H7 (cell line): ENCODE measurements around the gene RSPH9. TPM values are rescaled to one million over a fixed set of nuclear protein-coding genes. Genes with fewer than 3 reads are reported as not detected.
A peak's percentile ranks its signal among the peaks of the same experiment; 100 is the strongest.
"Not testable (repeated sequence)": the region's sequence is repeated elsewhere in the genome, so short reads cannot be mapped to it uniquely, and the experiment has no call there.

Experiments
- DNase-seq: peaks from one replicate; pipeline ENCODE4 v3.0.0; 2012
- H3K27me3 ChIP-seq: 2 replicates; pipeline ENCODE4 v1.6.0; 2011; ENCODE audit warnings: mild to moderate bottlenecking, low read length; ENCODE audit not compliant: control insufficient read depth, insufficient read depth
- H3K36me3 ChIP-seq: replicated peaks from 2 replicates; pipeline ENCODE4 v1.5.1; 2011; ENCODE audit warnings: low read length; ENCODE audit not compliant: control insufficient read depth, insufficient read depth
- H3K4me3 ChIP-seq: 2 replicates; pipeline ENCODE4 v1.5.1; 2011; ENCODE audit warnings: low read depth, mild to moderate bottlenecking, control low read depth, low read length, moderate library complexity; ENCODE audit not compliant: insufficient read depth
- total RNA-seq: library from RNA; depleted of rRNA; stranded (reverse); fragments of >200 nt; shearing (Covaris generic); gene quantifications from 2 replicates; pipeline ENCODE4 v1.2.3, GENCODE V29; 2014

The RSPH9 gene
- total RNA-seq, 1 experiment from 2014 or later = 0.07 TPM

DNA sequence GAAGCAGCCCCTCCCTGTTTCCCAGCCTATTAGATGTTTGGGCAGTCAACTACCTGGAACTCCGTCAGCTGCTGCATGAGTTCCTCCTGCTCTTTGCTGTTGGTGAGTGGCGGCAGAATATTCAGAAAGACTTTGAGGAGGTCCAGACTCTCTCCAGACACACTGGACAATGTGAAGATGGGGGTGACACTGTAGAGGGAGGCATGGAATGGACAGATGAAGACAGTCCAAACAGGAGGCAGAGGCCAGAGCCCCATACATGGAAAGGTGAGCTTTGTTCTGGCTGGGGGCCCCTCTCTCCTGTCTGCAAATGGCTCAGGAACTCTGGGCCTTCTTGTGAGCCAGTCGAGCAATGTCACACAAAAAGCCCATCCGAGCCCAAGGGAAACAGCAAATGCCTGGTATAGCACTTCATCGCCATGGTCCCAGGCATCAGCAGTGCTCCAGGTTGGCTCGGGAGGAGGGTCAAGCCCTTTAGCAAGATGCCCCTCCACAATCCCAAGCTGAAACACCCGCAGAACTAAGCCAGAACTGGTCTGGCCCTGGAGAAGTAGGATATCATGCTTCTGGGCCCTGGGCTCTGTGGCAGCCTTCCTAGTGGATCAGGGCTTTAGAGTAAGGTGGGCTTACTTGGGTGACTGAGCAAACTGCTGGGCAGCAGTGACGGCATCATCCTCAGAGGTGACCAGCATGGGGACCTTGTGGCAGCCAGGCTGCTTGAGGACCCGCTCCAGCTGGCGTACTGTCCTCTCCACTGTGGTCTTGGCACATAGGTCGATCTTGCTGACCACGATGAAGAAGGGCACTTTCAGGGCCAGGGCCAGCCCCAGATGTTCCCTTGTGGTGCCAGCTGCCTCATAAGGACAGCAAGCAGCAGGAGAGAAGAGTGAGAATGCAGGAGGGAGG lies 20.7 kb upstream of the RSPH9 start:
- H3K27me3 ChIP-seq = no peaks in the 10 kb centered on the region
- no peak for DNase-seq
- peaks cover 54% of the 10 kb centered on the region for H3K36me3 ChIP-seq
- H3K4me3 ChIP-seq = no peak overlapping the region

DNA sequence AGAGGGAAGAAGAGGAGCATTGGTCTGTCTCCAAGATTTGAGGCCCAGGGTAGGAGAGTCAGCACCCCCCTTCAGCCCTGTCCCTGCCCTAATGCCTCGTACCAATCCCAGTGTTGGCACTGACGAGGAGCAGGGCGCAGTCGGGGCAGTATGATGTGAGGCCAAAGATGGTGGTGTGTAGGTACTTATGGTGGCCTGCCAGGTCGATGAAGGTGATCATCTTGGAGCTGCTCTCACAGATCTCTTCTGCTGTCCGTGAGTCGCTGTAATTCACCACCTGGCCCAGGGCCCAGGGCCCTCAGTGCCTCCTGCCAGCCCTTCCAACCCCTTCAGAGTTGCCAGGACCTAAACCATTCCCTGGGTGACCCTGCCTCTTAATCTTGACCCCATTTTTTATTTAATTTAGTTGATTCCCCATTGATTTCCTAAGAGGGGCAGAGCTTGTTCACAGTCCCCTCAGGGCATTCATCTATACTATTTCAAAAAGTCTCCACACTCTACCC lies 20.0 kb upstream of the RSPH9 start:
- no peaks in the 10 kb centered on the region for H3K27me3 ChIP-seq
- no peak for DNase-seq
- H3K36me3 ChIP-seq = peaks cover 54% of the 10 kb centered on the region
- no peak overlapping the region for H3K4me3 ChIP-seq

DNA sequence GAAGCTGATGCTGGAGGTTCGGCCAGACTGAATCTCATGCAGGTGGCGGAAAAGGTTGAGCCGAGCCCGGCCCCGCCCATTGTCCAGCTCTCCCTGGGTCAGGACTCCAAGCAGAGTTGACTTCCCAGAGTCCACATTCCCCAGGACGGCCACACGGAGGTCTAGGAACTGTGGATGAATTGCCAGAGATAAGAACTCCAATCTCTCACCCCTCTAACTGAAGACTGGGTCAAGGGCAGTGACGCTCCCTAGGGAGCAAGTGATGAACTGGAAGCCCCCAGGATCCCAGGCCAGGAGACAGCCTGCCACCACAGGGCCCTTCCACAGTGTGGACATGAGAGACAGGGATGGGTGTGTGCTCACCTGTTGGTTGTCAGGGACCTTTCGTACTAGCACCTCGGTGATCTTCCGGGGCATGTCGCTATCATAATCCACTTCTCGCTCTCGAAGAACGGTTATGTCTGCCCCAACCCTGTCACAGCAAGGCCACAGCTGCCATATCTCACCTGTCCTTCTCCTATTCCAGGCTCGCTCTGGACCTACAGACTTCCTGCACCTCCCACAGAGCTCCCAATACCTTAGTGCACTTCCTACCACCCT lies 19.3 kb upstream of the RSPH9 start:
- Histone ChIP-seq H3K27me3 (no peaks in the 10 kb centered on the region), H3K4me3 (no peak overlapping the region), H3K36me3 (peaks cover 52% of the 10 kb centered on the region)
- no peak for DNase-seq

DNA sequence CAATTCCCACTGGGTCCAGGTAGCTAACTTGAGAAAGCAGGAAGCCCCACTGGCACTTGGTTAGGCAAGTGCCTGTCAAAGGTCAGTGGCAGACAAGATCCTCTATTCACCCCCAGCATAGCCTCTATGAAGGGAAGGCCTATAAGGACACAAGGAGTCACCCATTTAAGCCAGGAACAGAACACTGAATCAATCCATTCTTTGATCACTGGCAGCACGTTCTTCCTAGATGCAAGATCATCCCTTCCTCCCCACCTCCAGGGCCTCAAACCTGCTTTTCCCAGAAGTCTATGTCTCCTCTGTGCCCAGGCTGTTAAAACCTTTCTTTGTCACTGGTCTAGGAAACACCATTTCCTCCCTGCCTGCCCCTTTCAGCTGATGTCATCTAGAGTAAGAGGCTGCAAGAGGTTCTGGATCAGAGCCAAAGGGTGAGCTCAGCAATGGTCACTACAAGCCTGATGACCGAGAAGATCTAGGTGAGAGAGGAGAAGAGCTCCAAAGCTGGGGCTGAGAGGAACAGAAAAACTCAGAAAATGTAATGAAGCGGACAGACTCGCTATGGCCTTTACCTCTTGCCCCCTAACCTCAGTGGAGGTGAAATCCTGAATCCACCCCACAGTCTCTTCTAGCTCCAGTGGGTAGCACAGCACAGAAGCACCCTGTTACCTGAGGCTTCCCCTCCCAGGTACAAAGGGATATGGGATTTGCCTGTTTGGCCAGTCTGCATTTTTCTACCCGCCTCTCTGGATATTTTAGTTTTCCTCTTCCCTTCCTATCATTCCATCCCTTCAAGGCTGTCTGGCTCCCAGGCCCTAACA lies 17.6 kb upstream of the RSPH9 start:
- no peaks in the 10 kb centered on the region for H3K27me3 ChIP-seq
- DNase-seq = no peak
- H3K4me3 ChIP-seq = no peak overlapping the region
- H3K36me3 ChIP-seq = peaks cover 38% of the 10 kb centered on the region

DNA sequence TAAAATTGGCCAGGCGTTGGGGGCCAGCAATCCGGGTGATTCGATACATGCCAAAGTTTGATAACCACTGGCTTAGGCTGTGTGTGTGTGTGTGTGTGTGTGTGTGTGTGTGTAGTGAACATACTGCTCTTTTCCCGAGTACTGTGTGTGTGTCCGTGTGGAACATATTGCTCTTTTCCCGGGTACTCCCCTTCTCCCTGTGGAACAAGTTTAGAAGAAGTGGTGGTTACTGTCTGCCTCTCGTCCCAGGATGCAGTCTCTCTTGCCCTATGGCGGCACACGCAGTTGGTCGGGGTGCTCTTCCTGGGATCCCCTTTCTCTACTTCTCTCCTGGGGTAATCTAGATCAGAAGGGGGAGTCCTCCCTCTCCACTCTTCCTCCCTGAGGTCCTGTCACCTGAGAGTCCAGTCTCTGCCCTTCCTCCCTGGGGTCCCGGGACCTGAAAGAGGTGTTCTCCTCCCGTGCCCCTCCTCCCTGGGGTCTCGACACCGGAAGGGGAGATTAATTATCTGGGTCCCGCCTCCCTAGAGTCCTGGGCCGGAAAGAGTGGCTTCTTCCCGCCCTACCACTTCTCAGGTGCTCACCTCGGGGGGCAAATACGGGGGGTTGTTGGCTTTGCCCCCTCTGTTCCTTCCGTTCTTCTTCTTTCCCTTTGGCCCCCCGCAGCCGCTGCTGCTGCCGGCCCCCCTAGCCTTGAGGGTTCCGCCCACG lies 16.3 kb upstream of the RSPH9 start:
- peaks cover 27% of the 10 kb centered on the region for H3K36me3 ChIP-seq
- no peaks in the 10 kb centered on the region for H3K27me3 ChIP-seq
- DNase-seq = peak; percentile 89
- peak overlapping the region; percentile 70 for H3K4me3 ChIP-seq

DNA sequence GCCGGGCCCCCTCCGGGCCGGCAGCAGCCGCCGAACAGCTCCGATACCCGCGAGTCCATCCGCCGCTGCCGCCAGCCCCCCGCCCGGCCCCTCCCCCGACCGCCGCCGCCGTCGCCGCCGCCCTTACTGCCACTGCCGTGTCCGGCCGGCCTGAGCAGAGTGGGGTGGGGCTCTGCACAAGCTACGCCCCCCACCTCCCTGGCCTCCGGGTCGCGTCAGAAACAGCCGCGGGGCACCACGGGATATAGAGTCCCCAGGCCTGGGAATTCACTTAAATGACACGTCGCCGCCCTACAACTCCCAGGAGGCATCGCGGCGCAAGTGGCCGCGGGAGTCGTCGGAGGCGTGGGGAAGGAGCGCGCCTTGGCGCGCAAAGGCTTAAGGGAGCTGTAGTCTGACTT lies 15.7 kb upstream of the RSPH9 start, which contains the start of gene GTPBP2:
Gene GTPBP2 (minus strand): TSS at position 161 of the 401 bp plus-strand sequence. CDS start 102 bp downstream, at position 59.
- Histone ChIP-seq H3K36me3 (peaks cover 23% of the 10 kb centered on the region), H3K27me3 (no peaks in the 10 kb centered on the region), H3K4me3 (peak within 1 kb of the TSS; percentile 70)
- DNase-seq = peak; percentile 99

DNA sequence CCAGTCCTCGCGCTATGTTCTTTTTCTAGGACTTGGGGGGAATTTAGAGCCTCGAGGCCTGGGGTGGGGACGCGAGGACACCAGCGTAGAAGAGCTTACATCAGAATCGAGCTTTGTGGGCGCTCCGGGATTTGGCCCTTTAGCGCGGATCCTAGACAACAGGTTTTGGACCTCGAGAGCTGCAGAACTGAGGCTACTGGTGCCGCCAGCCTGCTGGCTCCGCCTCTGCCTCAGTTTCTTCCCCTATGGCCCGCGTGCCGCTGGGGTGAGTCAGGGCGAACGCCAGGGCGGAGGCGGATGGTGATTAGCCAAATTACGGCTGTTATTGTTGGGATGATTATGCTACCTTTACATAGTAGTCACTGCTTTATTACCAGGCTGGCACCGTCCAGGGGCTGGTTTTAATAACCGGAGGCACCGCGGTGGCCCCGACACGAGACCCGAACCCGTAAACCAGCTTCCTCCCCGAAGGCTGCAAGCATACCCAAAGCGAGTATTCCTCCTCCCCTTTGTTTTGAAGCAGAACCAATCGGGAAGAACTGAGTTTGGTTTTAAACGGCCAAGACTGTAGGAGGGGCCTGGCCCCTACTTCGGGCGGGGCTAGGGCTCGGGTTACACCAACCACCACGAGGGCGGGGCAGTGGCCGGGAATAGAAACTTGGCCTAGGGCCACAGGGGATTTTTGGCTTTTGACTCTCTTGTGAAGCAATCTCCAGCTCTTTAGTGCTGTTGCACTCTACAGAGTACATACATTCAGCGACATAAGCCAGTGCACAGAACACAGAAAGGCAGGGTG lies 15.1 kb upstream of the RSPH9 start:
- Histone ChIP-seq H3K36me3 (peaks cover 17% of the 10 kb centered on the region), H3K4me3 (peak overlapping the region; percentile 70), H3K27me3 (no peaks in the 10 kb centered on the region)
- DNase-seq = peak; percentile 98

DNA sequence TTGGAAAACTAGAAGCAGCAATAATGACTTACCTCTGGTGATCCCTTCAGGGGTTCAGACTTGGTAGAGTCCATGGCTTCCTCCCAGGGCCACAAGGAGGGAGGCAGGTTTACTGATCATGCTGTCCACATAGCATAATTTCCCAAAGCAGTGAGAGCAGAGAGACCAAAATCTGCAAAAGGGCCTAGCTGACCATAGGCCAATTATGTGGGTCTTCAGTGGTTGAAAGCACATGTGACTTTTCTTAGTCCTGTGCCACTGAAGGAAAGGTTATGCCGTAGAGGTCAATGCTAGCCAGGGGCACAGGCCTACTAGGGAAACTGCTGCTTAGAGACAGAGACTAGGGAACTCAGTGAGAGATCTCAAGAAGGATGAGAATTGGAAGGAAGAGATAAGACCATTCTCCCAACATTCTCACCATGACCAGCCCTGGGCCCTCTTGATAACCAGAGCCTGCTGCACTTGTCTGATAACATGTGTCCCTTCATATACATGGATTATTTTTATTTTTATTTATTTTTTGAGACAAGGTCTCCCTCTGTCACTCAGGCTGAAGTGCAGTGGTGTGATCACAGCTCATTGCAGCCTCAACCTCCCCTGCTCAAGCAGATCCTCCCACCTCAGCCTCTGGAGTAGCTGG lies 13.7 kb upstream of the RSPH9 start:
- DNase-seq = no peak
- Histone ChIP-seq H3K27me3 (no peaks in the 10 kb centered on the region), H3K4me3 (no peak overlapping the region), H3K36me3 (peaks cover 6% of the 10 kb centered on the region; the same call in 1 of the 2 replicates)

DNA sequence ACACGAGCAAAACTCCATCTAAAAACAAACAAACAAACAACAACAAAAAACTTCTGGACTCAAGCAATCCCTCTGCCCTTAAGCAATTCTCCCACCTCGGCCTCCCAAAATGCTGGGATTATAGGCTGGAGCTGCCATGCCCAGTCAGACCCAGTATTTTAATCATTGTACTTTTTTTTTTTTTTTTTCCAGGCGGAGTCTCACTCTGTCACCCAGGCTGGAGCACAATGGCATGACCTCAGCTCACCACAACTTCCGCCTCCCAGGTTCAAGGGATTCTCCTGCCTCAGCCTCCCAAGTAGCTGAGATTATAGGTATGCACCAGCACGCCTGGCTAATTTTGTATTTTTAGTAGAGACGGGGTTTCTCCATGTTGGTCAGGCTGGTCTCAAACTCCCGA lies 11.8 kb upstream of the RSPH9 start:
- H3K27me3 ChIP-seq, H3K4me3 ChIP-seq, DNase-seq, H3K36me3 ChIP-seq: not testable (repeated sequence)

DNA sequence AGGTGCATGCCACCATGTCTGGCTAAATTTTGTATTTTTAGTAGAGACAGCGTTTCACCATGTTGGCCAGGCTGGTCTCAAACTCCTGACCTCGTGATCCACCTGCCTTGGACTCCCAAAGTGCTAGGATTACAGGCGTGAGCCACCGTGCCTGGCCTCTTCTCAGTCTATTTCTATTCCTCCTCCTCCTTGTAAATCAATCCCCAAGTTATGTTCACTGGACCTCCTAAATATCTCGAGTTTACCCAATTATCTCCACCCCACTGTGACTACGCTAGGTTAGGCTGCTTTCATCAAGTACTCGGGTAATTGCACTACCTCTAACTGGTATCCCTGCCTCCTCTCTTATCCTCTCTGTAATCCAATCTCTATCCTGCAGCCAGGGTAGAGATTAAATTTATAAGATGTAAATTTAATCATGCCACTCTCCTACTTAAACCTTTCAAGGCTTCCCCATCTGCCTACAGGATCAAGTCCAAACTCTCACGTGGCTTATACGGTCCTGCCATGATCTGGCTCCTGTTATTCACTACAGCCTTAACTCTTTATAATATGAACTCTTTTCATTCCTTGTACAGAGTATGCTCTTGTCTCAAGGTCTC lies 10.0 kb upstream of the RSPH9 start:
- DNase-seq = no peak
- Histone ChIP-seq H3K36me3 (peaks cover 6% of the 10 kb centered on the region), H3K4me3 (no peak overlapping the region), H3K27me3 (no peaks in the 10 kb centered on the region)

DNA sequence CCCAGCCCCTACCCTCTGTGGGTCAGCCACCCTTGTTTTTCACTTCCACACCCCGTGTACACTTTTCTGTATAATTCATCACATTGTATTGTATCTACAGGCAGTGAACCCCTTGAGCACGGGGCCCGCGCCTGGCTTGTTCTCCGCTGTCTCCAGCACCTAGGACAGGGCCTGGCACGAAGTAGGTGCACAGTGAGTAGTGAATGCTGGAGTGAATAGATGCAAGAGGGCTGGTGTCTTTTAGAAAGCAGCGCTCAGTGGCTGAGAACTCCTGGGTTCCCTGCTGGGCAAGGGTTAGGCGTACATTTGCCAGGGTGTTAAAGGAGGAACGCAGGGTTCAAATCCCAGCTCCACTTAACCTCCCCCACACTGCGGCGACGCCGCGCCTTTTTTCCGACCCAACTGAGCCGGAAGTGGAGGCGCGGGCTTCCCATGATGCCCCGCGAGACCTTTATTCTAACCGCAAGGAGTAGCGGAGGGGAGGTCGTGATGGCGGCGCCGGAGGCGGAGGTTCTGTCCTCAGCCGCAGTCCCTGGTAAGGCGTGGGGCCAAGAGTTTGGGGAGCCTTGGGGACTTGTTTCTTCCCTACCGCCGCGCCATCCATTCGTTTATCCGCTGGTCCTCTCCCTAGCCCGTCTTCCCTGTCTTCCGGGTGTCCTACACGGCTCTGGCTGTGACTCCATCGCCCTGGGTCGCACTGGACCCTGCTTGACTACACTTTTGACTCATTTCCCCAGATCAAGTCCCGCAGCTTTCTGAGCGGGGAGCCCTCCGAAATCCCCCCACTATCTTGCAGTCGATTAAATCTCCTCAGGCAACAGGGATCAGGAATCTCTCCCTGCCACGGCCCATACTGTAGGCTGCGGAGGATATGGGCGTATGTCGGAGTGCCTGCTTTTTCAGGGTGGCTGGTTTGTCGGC lies 9.2 kb upstream of the RSPH9 start, which contains the start of gene MAD2L1BP:
Gene MAD2L1BP (plus strand): TSS at position 454 of the 921 bp plus-strand sequence. CDS start 36 bp downstream, at position 490.
- peaks cover 13% of the 10 kb centered on the region for H3K36me3 ChIP-seq
- DNase-seq = peak; percentile 86
- no peaks in the 10 kb centered on the region for H3K27me3 ChIP-seq
- H3K4me3 ChIP-seq = peak within 1 kb of the TSS; percentile 97

DNA sequence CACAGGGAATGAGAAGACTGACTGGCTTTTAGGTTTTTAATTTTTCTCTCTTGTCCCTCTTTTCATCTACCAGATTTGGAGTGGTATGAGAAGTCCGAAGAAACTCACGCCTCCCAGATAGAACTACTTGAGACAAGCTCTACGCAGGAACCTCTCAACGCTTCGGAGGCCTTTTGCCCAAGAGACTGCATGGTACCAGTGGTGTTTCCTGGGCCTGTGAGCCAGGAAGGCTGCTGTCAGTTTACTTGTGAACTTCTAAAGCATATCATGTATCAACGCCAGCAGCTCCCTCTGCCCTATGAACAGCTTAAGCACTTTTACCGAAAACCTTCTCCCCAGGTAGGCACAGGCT lies 8.6 kb upstream of the RSPH9 start:
- DNase-seq = no peak
- H3K27me3 ChIP-seq = no peaks in the 10 kb centered on the region
- H3K36me3 ChIP-seq = peaks cover 13% of the 10 kb centered on the region
- peak overlapping the region; percentile 97 for H3K4me3 ChIP-seq
